ENCODE measurements around the gene RSPH1. TPM values are rescaled to one million over a fixed set of nuclear protein-coding genes. Genes with fewer than 3 reads are reported as not detected.

The RSPH1 gene
- total RNA-seq, 1 experiment from 2014 or later = 1.5 TPM

GRCh38 chr21:42532466-42533181 is 36.6 kb upstream of the RSPH1 start:
- Histone ChIP-seq H3K79me2 (ENCODE audit: insufficient read depth, low read length) (no peaks in the 10 kb centered on the region), H4K20me1 (ENCODE audit: insufficient read depth) (no peaks in the 10 kb centered on the region), H3K4me1 (ENCODE audit: control insufficient read depth in 1 of 2, insufficient read depth in 2 of 2, low read length in 2 of 2) (no peaks in the 10 kb centered on the region), H3K9me2 (ENCODE audit: insufficient read depth) (no peaks in the 10 kb centered on the region), H3K4me2 (ENCODE audit: low read length) (no peak overlapping the region), H2AFZ (ENCODE audit: low read depth, low read length, poor library complexity, severe bottlenecking) (no peak overlapping the region), H3K4me3 (replicated peaks in 1 of 2; ENCODE audit: low read depth in 1 of 2, low read length in 2 of 2) (no peak overlapping the region), H3K27ac (ENCODE audit: low read depth, low read length) (no peak overlapping the region), H3K9me3 (ENCODE audit: control insufficient read depth in 1 of 2, insufficient read depth in 1 of 2, low read depth in 1 of 2, low read length in 2 of 2) (no peaks in the 10 kb centered on the region), H3K36me3 (ENCODE audit: control insufficient read depth in 1 of 2, insufficient read depth in 2 of 2, low read length in 2 of 2) (0 out of 4 replicates have a peak, but pooled peaks cover 0 to 6% of the 10 kb centered on the region in 2 experiments), H3K27me3 (ENCODE audit: insufficient read depth, low read length) (no peaks in the 10 kb centered on the region), H3K9ac (ENCODE audit: low read length) (no peak overlapping the region)
- intact Hi-C loops (cut with micrococcal nuclease) = loop anchor here (10.0 kb wide), 2 partner anchors 148 to 378 kb away; no protein-coding TSS in a partner anchor
- no TSS peak for BruUV-seq (replicated peaks)
- ATAC-seq (no peak), DNase-seq (ENCODE audit: low read depth, low spot score) (no peak)
- ChIA-PET CTCF (no interaction called here), POLR2A (interaction anchor here (0.6 kb wide), 1 partner anchor 65 kb away, joined by 3 read pairs; no protein-coding TSS in a partner anchor), RAD21 (ENCODE audit: low non-redundant PET in 1 of 2, low total read pairs in 2 of 2, uncharacterized antibody in 2 of 2, unreplicated experiment in 2 of 2) (no interaction called here)
- TF ChIP-seq ELF1 (IDR thresholded peaks at IDR 0.05; ENCODE audit: borderline replicate concordance, low read depth) = no peak
- TF ChIP-seq CEBPB (IDR thresholded peaks at IDR 0.05; ENCODE audit: low read depth) = no peak
- TF ChIP-seq ATF3 (IDR thresholded peaks at IDR 0.05) = no peak
- no peak for TF ChIP-seq EGR1 (IDR thresholded peaks at IDR 0.05; ENCODE audit: low read depth)
- no peak for TF ChIP-seq EZH2 (IDR thresholded peaks at IDR 0.05)
- no peak for TF ChIP-seq SP1 (IDR thresholded peaks at IDR 0.05; ENCODE audit: low read depth)
- no peak for TF ChIP-seq ZBTB33 (IDR thresholded peaks at IDR 0.05; ENCODE audit: extremely low read depth, insufficient replicate concordance, low read length)
- TF ChIP-seq RAD21 (IDR thresholded peaks at IDR 0.05; ENCODE audit: low read depth) = no peak
- no peak for TF ChIP-seq POLR2A (IDR thresholded peaks at IDR 0.05; ENCODE audit: borderline replicate concordance, extremely low read depth, insufficient read depth, insufficient read length)
- TF ChIP-seq SIN3A (IDR thresholded peaks at IDR 0.05; ENCODE audit: low read depth) = no peak
- TF ChIP-seq CTCF (IDR thresholded peaks at IDR 0.05 in 2 of 3, conservative IDR thresholded peaks at IDR 0.05 in 1 of 3; ENCODE audit: borderline replicate concordance in 1 of 3, insufficient read depth in 1 of 3, low read depth in 2 of 3, low read length in 2 of 3) = no peak
- TF ChIP-seq ZNF274 (IDR thresholded peaks at IDR 0.05; ENCODE audit: low read depth, low read length) = no peak
- no peak for TF ChIP-seq REST (IDR thresholded peaks at IDR 0.05; ENCODE audit: low read depth)
- no peak for TF ChIP-seq TCF7L2 (IDR thresholded peaks at IDR 0.05; ENCODE audit: borderline replicate concordance, extremely low read depth, insufficient read depth, insufficient read length)
- no peak for TF ChIP-seq SRF (IDR thresholded peaks at IDR 0.05; ENCODE audit: low read depth)
